ENCODE measurements around the gene TACC2.

DNA sequence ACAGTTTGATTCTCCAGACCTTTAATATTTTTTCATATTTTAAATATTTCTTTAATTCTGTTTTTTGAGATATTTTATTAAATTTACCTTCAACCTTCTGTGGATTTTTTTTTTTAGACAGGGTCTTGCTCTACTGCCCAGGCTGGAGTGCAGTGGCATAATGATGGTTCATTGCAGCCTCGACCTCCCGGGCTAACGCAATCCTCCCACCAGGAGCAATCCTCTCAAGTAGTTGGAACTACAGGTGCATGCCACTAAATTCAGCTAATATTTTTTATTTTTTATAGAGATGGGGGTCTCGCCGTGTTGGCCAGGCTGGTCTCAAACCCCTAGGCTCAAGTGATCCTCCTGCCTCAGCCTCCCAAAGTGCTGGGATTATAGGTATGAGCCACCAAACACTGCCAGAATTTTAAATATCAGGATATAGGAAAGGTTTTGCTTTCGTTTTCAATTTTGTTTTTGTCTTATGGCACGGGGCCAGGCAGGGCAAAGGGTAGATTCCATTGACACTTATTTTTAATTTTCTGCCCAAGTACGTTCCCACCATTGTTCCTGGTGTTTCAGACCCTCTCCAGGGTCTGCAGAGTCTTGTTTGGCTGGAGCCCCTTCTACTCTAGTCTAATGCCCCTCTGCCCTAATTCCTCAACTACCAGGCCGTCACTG lies 1.2 kb downstream of the TACC2 start:
- TF ChIP-seq POLR2AphosphoS5 (IDR thresholded peaks at IDR 0.05) (no peak), POLR2A (IDR thresholded peaks at IDR 0.05) (no peak), EP300 (IDR thresholded peaks at IDR 0.05) (no peak)
- TF ChIP-seq, protein P1, sequence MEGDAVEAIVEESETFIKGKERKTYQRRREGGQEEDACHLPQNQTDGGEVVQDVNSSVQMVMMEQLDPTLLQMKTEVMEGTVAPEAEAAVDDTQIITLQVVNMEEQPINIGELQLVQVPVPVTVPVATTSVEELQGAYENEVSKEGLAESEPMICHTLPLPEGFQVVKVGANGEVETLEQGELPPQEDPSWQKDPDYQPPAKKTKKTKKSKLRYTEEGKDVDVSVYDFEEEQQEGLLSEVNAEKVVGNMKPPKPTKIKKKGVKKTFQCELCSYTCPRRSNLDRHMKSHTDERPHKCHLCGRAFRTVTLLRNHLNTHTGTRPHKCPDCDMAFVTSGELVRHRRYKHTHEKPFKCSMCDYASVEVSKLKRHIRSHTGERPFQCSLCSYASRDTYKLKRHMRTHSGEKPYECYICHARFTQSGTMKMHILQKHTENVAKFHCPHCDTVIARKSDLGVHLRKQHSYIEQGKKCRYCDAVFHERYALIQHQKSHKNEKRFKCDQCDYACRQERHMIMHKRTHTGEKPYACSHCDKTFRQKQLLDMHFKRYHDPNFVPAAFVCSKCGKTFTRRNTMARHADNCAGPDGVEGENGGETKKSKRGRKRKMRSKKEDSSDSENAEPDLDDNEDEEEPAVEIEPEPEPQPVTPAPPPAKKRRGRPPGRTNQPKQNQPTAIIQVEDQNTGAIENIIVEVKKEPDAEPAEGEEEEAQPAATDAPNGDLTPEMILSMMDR (IDR thresholded peaks at IDR 0.05): no peak
